Testis (tissue), 3 donors: Measurements from ENCODE around the gene ADAMTS20. TPM values are rescaled to one million over a fixed set of nuclear protein-coding genes. Genes with fewer than 3 reads are reported as not detected.

Source experiments
- DNase-seq: peaks from one replicate; pipeline ENCODE4 v3.0.0-alpha.2; 2019
- H3K27ac ChIP-seq, 2 donors: fragments of 200-600 bp; sonication (generic); one replicate each; pipeline ENCODE4 v1.5.1; 2019
- H3K27me3 ChIP-seq: fragments of 200-600 bp; sonication (generic); one replicate; pipeline ENCODE4 v1.5.1; 2019
- H3K36me3 ChIP-seq: fragments of 200-600 bp; sonication (generic); one replicate; pipeline ENCODE4 v1.5.1; 2017; ENCODE audit warnings: low read depth; ENCODE audit errors: missing control alignments
- H3K4me1 ChIP-seq: fragments of 200-600 bp; sonication (generic); one replicate; pipeline ENCODE4 v1.5.1; 2019
- H3K4me3 ChIP-seq, 2 donors: fragments of 200-600 bp; sonication (generic); one replicate each; pipeline ENCODE4 v1.5.1; 2017 to 2019
- H3K9me3 ChIP-seq: fragments of 200-600 bp; sonication (generic); one replicate; pipeline ENCODE4 v1.5.1; 2017
- CTCF ChIP-seq, 3 experiments: fragments of 450-650 bp in 2 of 3; fragments of 200-600 bp in 1 of 3; sonication (generic) in 1 of 3; IDR thresholded peaks; one replicate each; pipeline ENCODE4 v1.5.1; 2016 to 2019; ENCODE audit warnings: antibody characterized with exemption in 3 of 3, mild to moderate bottlenecking in 2 of 3, moderate library complexity in 1 of 3
- POLR2A ChIP-seq: fragments of 450-650 bp; IDR thresholded peaks from one replicate; pipeline ENCODE4 v1.6.1; 2017; ENCODE audit warnings: antibody characterized with exemption, mild to moderate bottlenecking, moderate library complexity
- WGBS, 2 donors: methylation state at CpG; one replicate each; pipeline ENCODE4 v1.1.5; 2018; 5-methylcytosine and 5-hydroxymethylcytosine counted together
- intact Hi-C: fragments of 100-400 bp; cut with DNase I; formaldehyde crosslinking; loops from one replicate; pipeline ENCODE4 v1.15.1; 2023; ENCODE audit warnings: low total_unique reads
- polyA plus RNA-seq: library from polyadenylated mRNA; stranded (reverse); fragments of 350-450 nt; fragmentation: Illumina TruSeq; extraction: RNeasy Lipid Tissue Mini Kit (QIAGEN cat#74804); gene quantifications from one replicate; pipeline ENCODE4 v1.2.3, GENCODE V29; 2014; ENCODE audit warnings: low read depth, low replicate concordance; ENCODE audit not compliant: insufficient read depth
- total RNA-seq, 2 donors: library from RNA; depleted of rRNA; stranded (reverse); fragments of >200 nt; gene quantifications; one replicate each; pipeline ENCODE4 v1.2.3, GENCODE V29; 2016

Gene ADAMTS20
- total and polyA plus RNA-seq, 3 donors from 2014 or later: 0.26 to 1.5 (median 1.1) TPM

GRCh38 chr12:43333644-43334043 lies 218.4 kb downstream of the ADAMTS20 start:
- Histone ChIP-seq H3K27me3 (no peaks in the 10 kb centered on the region), H3K4me3 (no peak overlapping the region), H3K27ac (no peak overlapping the region), H3K36me3 (no peaks in the 10 kb centered on the region), H3K9me3 (no peaks in the 10 kb centered on the region), H3K4me1 (no peaks in the 10 kb centered on the region)
- no peak for DNase-seq
- no peak for TF ChIP-seq CTCF (IDR thresholded peaks at IDR 0.05)
- TF ChIP-seq POLR2A: no peak
- intact Hi-C loops: no loop called here
- 79 to 83% methylated on average over 2 of the region's 2 CpGs for WGBS, 2 donors

GRCh38 chr12:43332977-43333640 lies 218.9 kb downstream of the ADAMTS20 start:
- intact Hi-C loops: no loop called here
- no peaks in the 10 kb centered on the region for H3K27me3 ChIP-seq
- WGBS, 2 donors: 63 to 82% methylated on average over 2 of the region's 2 CpGs
- TF ChIP-seq CTCF (IDR thresholded peaks at IDR 0.05): no peak
- TF ChIP-seq POLR2A: no peak
- H3K4me3 ChIP-seq: no peak overlapping the region
- H3K27ac ChIP-seq: no peak overlapping the region
- no peaks in the 10 kb centered on the region for H3K36me3 ChIP-seq
- no peaks in the 10 kb centered on the region for H3K4me1 ChIP-seq
- DNase-seq: no peak
- no peaks in the 10 kb centered on the region for H3K9me3 ChIP-seq

- intact Hi-C loops: no loop called here
- no peak for DNase-seq
- Histone ChIP-seq H3K27me3 (no peaks in the 10 kb centered on the region), H3K9me3 (no peaks in the 10 kb centered on the region), H3K36me3 (no peaks in the 10 kb centered on the region), H3K4me1 (no peaks in the 10 kb centered on the region), H3K4me3 (no peak overlapping the region), H3K27ac (no peak overlapping the region)
- TF ChIP-seq CTCF (IDR thresholded peaks at IDR 0.05): no peak
- TF ChIP-seq POLR2A: no peak
- whole genome bisulfite sequencing, 2 donors: 89 to 94% methylated on average over 3 of the region's 3 CpGs
These were observed 220.1 kb downstream of the ADAMTS20 start for GRCh38 chr12:43331935-43332334.

GRCh38 chr12:43329375-43329774 lies 222.6 kb downstream of the ADAMTS20 start:
- Histone ChIP-seq H3K27me3 (no peaks in the 10 kb centered on the region), H3K36me3 (no peaks in the 10 kb centered on the region), H3K9me3 (no peaks in the 10 kb centered on the region), H3K4me1 (no peaks in the 10 kb centered on the region), H3K4me3 (no peak overlapping the region), H3K27ac (no peak overlapping the region)
- intact Hi-C loops: no loop called here
- TF ChIP-seq POLR2A: no peak
- TF ChIP-seq CTCF (IDR thresholded peaks at IDR 0.05): no peak
- WGBS, 2 donors: 82 to 86% methylated on average over 1 of the region's 1 CpG
- DNase-seq: no peak

- no peak overlapping the region for H3K4me3 ChIP-seq
- WGBS, 2 donors: 89 to 94% methylated on average over 5 of the region's 5 CpGs
- TF ChIP-seq CTCF (IDR thresholded peaks at IDR 0.05): no peak
- no peak for TF ChIP-seq POLR2A
- H3K27me3 ChIP-seq: no peaks in the 10 kb centered on the region
- no peaks in the 10 kb centered on the region for H3K4me1 ChIP-seq
- no peak for DNase-seq
- H3K27ac ChIP-seq: no peak overlapping the region
- H3K9me3 ChIP-seq: no peaks in the 10 kb centered on the region
- intact Hi-C loops: no loop called here
- H3K36me3 ChIP-seq: no peaks in the 10 kb centered on the region
These were observed 226.2 kb downstream of the ADAMTS20 start for GRCh38 chr12:43325786-43326185.
